Activated CD4-positive, alpha-beta T cell treated with anti-CD3 and anti-CD28 coated beads for 36 hours (primary cell): ENCODE measurements around the gene INSYN2B. TPM values are rescaled to one million over a fixed set of nuclear protein-coding genes. Genes with fewer than 3 reads are reported as not detected.

ENCODE experiments used
- ATAC-seq: fragments of 200-7000 bp; cut with Tn5 transposase; one replicate; pipeline ENCODE4 v1.10.0; 2021; ENCODE audit warnings: mild to moderate bottlenecking, moderate library complexity
- CTCF ChIA-PET: fragments of 350-600 bp; sonication (Branson Sonifier 250); formaldehyde crosslinking; loops from one replicate; lab custom pipeline; 2021; ENCODE audit warnings: antibody characterized with exemption; lab: Charles Lee
- POLR2A ChIA-PET: fragments of 350-600 bp; sonication (Branson Sonifier 250); formaldehyde crosslinking; loops from one replicate; lab custom pipeline; 2021; ENCODE audit warnings: antibody characterized with exemption, inconsistent platforms; lab: Charles Lee
- DNase-seq: peaks from one replicate; pipeline ENCODE4 v3.0.0-alpha.2; 2020
- H3K27ac Mint-ChIP-seq: one replicate; pipeline ENCODE4 v1.8.0; 2021; ENCODE audit warnings: mixed read lengths
- H3K27me3 Mint-ChIP-seq: one replicate; pipeline ENCODE4 v1.8.0; 2021; ENCODE audit warnings: mixed read lengths
- H3K36me3 Mint-ChIP-seq: one replicate; pipeline ENCODE4 v1.8.0; 2021; ENCODE audit warnings: low read depth, mixed read lengths
- H3K4me1 Mint-ChIP-seq: one replicate; pipeline ENCODE4 v1.8.0; 2021; ENCODE audit warnings: mixed read lengths
- H3K4me3 Mint-ChIP-seq: one replicate; pipeline ENCODE4 v1.8.0; 2021; ENCODE audit warnings: mild to moderate bottlenecking, moderate library complexity, mixed read lengths
- H3K9me3 Mint-ChIP-seq: one replicate; pipeline ENCODE4 v1.8.0; 2021; ENCODE audit warnings: low read depth, mixed read lengths
- intact Hi-C, 2 experiments: fragments of 100-400 bp; cut with DNase I in 1 of 2; cut with micrococcal nuclease in 1 of 2; formaldehyde crosslinking; loops; one replicate each; pipeline versions ENCODE4 v1.14.2 to v1.15.1; 2022 to 2024; cut with DNase I, micrococcal nuclease
- total RNA-seq, 2 experiments: library from RNA; stranded (reverse); gene quantifications; one replicate each; pipeline ENCODE4 v1.2.3, GENCODE V29; 2021

INSYN2B gene
- total RNA-seq, 2 experiments from 2014 or later: not detected

DNA sequence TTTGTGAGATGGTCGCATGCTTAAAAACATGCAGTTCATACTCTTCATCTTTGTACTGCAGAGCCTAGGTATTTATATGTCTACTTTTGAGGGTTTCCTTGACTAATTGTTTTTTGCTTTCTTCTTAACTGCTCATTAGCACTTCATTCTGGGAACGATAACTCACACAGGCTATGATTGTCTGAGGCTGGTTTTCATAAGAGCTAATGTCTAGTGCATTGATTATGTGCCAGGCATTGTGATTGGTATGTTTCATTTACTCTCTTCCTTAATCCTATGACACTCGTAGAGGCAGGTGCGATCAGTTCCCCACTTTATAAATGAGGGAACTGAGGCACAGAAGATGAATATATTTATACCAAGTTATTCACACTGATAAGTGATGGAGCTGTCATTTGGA lies 93.6 kb downstream of the INSYN2B start:
- intact Hi-C loops: no loop called here
- ChIA-PET CTCF (interaction anchor here (1.1 kb wide), 1 partner anchor 69 kb away, joined by 3 read pairs; no protein-coding TSS in a partner anchor), POLR2A (no interaction called here)
- no peaks in the 10 kb centered on the region for H3K27me3 Mint-ChIP-seq
- H3K4me3 Mint-ChIP-seq: no peak overlapping the region
- no peak overlapping the region for H3K27ac Mint-ChIP-seq
- DNase-seq (no peak), ATAC-seq (no peak)
- no peaks in the 10 kb centered on the region for H3K9me3 Mint-ChIP-seq
- H3K36me3 Mint-ChIP-seq: peaks cover 11% of the 10 kb centered on the region
- H3K4me1 Mint-ChIP-seq: peaks cover 2% of the 10 kb centered on the region

DNA sequence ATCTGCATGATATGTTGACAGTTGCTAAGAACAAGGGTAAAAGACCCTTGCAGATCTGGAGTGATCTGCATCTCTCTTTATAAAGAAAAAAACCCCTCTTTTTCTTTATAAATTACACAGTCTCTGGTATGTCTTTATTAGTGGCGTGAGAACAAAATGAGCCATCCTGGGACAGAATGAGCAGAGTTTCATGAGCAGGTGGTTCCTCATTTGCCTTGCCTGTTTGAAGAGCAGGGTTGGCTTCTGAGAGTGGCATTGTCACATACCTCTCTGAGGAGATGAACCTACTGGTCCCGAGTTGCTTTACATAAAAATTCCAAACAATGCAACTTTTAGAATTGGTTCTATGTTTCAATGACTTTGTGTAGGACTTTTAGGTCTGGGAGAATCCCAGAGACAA lies 94.3 kb downstream of the INSYN2B start:
- peaks cover 11% of the 10 kb centered on the region for H3K36me3 Mint-ChIP-seq
- no peak for ATAC-seq
- H3K4me3 Mint-ChIP-seq: no peak overlapping the region
- intact Hi-C loops: no loop called here
- no peak for DNase-seq
- ChIA-PET CTCF (interaction anchor here (1.1 kb wide), 1 partner anchor 70 kb away, joined by 3 read pairs; no protein-coding TSS in a partner anchor), POLR2A (no interaction called here)
- H3K27ac Mint-ChIP-seq: no peak overlapping the region
- no peaks in the 10 kb centered on the region for H3K27me3 Mint-ChIP-seq
- H3K9me3 Mint-ChIP-seq: no peaks in the 10 kb centered on the region
- peaks cover 2% of the 10 kb centered on the region for H3K4me1 Mint-ChIP-seq

- H3K36me3 Mint-ChIP-seq: peaks cover 15% of the 10 kb centered on the region
- no peak overlapping the region for H3K27ac Mint-ChIP-seq
- H3K4me1 Mint-ChIP-seq: peaks cover 2% of the 10 kb centered on the region
- no peak for DNase-seq
- ChIA-PET POLR2A (no interaction called here), CTCF (interaction anchor here (0.6 kb wide), 2 partner anchors 89 to 458 kb away, joined by 3 read pairs; no protein-coding TSS in a partner anchor)
- H3K9me3 Mint-ChIP-seq: no peaks in the 10 kb centered on the region
- no peak overlapping the region for H3K4me3 Mint-ChIP-seq
- no peak for ATAC-seq
- intact Hi-C loops: no loop called here
- no peaks in the 10 kb centered on the region for H3K27me3 Mint-ChIP-seq
Measured at GRCh38 chr5:169881702-169882303, 98.5 kb downstream of the INSYN2B start.

DNA sequence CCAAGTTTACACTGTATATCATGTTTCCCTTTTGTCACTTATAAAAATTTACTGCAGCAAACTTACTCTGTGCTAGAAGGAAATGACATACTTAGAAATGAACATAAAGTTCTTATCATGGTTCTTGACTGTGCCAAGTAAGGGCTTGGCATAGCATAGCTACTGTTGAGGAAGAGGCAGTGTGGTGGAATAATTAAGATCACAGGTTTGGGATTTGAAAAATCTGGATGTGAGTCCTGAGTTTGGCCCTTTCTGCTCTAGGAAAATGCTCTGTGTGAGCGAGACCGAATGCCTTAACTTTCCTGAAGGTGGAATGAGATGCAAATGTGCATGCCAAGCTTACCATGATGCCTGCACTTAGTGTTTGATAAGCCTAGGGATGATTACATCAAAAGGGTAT lies 99.5 kb downstream of the INSYN2B start:
- H3K27ac Mint-ChIP-seq: no peak overlapping the region
- CTCF ChIA-PET: interaction anchor here (0.6 kb wide), 1 partner anchor 90 kb away, joined by 3 read pairs; no protein-coding TSS in a partner anchor
- H3K9me3 Mint-ChIP-seq: no peaks in the 10 kb centered on the region
- ATAC-seq (no peak), DNase-seq (no peak)
- H3K36me3 Mint-ChIP-seq: peaks cover 19% of the 10 kb centered on the region
- H3K4me3 Mint-ChIP-seq: no peak overlapping the region
- H3K27me3 Mint-ChIP-seq: no peaks in the 10 kb centered on the region
- intact Hi-C loops: no loop called here
- peaks cover 6% of the 10 kb centered on the region for H3K4me1 Mint-ChIP-seq
- POLR2A ChIA-PET: no interaction called here

DNA sequence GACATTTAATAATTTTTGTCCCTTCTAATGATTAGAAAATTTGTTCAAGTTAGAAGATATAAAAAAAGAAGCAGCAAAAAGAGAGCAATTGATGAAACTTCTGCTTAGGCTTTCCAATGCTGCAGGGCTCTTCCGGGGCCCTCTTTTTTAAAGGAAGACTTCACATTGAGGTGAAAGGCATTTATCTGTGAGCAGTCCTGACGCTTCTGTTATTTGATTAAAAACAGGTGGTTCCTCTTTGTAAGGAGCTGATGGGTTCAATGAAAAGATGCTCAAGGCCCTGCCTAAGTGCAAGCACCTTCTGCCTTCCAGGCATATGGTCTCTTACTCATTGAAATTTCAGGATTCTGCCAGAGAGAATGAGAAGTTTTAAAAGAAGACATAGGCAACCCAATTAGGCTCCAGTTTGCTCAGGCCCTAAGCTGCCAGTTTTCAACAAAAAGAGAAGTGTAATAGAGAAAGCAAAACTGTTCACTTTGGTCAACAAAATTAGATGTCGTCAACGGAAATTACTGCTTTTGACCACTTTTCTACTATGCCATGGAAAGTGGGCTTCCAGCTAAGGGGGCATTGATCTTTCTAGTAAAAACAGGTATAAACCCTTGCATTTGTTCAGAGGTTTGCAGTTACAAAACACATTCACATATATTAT lies 100.2 kb downstream of the INSYN2B start:
- Mint-ChIP-seq H3K27ac (no peak overlapping the region), H3K36me3 (peaks cover 19% of the 10 kb centered on the region), H3K9me3 (no peaks in the 10 kb centered on the region), H3K4me3 (no peak overlapping the region), H3K4me1 (peaks cover 6% of the 10 kb centered on the region), H3K27me3 (no peaks in the 10 kb centered on the region)
- ChIA-PET CTCF (no interaction called here), POLR2A (no interaction called here)
- intact Hi-C loops: no loop called here
- ATAC-seq (no peak), DNase-seq (no peak)

DNA sequence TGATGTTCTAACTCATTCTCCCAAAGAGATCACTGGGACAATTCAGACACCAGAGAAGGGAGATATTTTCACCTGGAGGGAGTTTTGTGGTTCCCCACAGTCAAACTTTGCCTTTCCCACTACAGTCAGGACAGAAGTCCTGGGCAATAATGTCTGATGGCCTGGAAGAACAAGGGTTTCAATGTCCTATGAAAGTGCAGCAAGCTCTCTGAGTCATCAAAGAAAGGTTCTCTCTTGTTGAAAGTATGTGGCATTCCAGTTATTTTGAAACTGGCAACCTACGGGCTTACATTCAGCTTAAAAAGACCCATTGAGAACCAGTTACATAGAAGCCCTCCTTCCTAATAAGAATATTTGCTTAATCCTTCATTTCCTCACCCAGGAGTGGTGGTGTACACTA lies 103.9 kb downstream of the INSYN2B start:
- ChIA-PET CTCF (interaction anchor here (0.6 kb wide), 1 partner anchor 50 kb away, joined by 4 read pairs; no protein-coding TSS in a partner anchor), POLR2A (no interaction called here)
- no peak overlapping the region for H3K4me3 Mint-ChIP-seq
- no peaks in the 10 kb centered on the region for H3K27me3 Mint-ChIP-seq
- H3K27ac Mint-ChIP-seq: no peak overlapping the region
- H3K36me3 Mint-ChIP-seq: peaks cover 13% of the 10 kb centered on the region
- peaks cover 3% of the 10 kb centered on the region for H3K4me1 Mint-ChIP-seq
- ATAC-seq: no peak
- no peaks in the 10 kb centered on the region for H3K9me3 Mint-ChIP-seq
- intact Hi-C loops: no loop called here
- DNase-seq: no peak

DNA sequence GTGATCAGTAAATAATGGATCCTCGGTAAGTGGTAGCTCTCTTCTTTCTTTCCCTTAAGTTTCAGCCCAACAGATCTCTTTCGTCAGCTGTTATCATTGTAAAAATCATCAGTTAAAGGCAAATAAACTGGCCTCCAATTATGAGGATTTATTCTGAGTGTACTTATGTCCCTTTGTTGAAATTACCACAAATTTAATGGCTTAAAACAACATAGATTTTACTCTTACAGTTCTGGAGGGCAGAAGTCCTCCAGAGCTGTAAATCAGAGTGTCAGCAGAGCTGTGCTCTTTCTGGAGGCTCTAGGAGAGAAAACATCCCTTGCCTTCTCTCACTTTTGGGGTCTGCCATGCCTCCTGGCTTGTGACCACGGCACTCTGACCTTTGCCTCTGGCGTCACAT lies 104.6 kb downstream of the INSYN2B start:
- POLR2A ChIA-PET: no interaction called here
- intact Hi-C loops: no loop called here
- Mint-ChIP-seq H3K27ac (no peak overlapping the region), H3K4me3 (no peak overlapping the region), H3K36me3 (peaks cover 13% of the 10 kb centered on the region), H3K9me3 (no peaks in the 10 kb centered on the region), H3K4me1 (peaks cover 3% of the 10 kb centered on the region), H3K27me3 (no peaks in the 10 kb centered on the region)
- CTCF ChIA-PET: interaction anchor here (0.6 kb wide), 1 partner anchor 270 kb away, joined by 3 read pairs; no protein-coding TSS in a partner anchor
- no peak for DNase-seq
- no peak for ATAC-seq

DNA sequence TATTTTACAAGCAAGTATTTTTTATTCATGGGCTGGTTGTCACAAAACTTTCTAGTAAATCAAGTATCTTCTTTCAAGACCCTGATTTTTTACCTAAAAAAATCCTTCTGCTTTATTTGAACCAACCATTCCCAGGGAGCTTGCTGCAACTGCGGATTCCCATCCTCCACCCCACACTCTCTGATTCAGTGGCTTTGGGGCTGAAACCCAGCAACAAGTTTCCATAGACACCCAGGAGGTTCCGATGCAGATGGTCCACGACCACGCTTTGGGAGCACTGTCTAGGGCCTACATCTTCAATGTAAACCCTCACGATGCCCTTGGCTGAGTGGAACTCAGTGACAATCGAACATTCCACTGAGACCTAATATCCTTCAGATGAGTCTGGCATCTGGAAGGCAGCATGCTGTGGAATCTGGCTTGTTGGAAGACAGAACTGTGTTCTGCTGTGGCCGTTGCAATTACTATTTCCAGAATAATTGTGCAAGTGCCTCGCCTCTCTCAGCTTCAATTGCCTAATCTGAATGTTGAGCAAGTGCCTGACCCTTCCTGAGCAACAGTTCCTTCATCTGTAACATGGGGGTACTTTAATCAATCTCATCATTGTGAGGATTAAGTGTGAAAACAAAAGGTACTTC lies 105.1 kb downstream of the INSYN2B start:
- no peaks in the 10 kb centered on the region for H3K27me3 Mint-ChIP-seq
- intact Hi-C loops: no loop called here
- H3K27ac Mint-ChIP-seq: no peak overlapping the region
- no peaks in the 10 kb centered on the region for H3K9me3 Mint-ChIP-seq
- peaks cover 3% of the 10 kb centered on the region for H3K4me1 Mint-ChIP-seq
- CTCF ChIA-PET: interaction anchor here (0.6 kb wide), 1 partner anchor 270 kb away, joined by 3 read pairs; no protein-coding TSS in a partner anchor
- ATAC-seq (no peak), DNase-seq (no peak)
- POLR2A ChIA-PET: no interaction called here
- H3K4me3 Mint-ChIP-seq: no peak overlapping the region
- peaks cover 13% of the 10 kb centered on the region for H3K36me3 Mint-ChIP-seq

GRCh38 chr5:169874621-169875020 lies 105.7 kb downstream of the INSYN2B start:
- H3K4me1 Mint-ChIP-seq: peaks cover 3% of the 10 kb centered on the region

DNA sequence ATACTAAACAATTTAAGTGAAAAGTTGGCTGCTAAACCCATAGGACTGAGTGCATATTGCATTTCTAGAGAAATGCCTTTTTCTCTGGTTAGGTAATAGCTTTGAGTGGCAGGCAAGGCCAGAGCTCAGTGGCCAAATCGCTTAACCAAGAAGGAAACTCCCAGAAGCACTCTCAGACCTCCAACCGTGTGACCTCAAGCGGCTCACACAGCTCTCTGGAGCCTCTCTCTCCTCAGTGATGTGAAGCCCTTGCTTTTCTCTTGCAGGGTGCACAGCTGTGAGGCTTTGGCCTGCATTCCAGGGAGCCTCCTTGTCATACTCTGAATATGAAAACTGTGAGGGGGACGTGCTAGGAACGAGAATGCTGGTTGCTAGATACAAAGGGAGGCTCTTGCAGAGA lies 106.7 kb downstream of the INSYN2B start:
- Mint-ChIP-seq H3K4me3 (no peak overlapping the region), H3K27me3 (no peaks in the 10 kb centered on the region), H3K9me3 (no peaks in the 10 kb centered on the region), H3K4me1 (peaks cover 3% of the 10 kb centered on the region), H3K36me3 (peaks cover 17% of the 10 kb centered on the region), H3K27ac (no peak overlapping the region)
- POLR2A ChIA-PET: no interaction called here
- intact Hi-C loops: no loop called here
- DNase-seq (no peak), ATAC-seq (no peak)
- CTCF ChIA-PET: no interaction called here

More at GRCh38 chr5:169874621-169875020, 105.7 kb downstream of the INSYN2B start:
- Mint-ChIP-seq H3K36me3 (peaks cover 13% of the 10 kb centered on the region), H3K9me3 (no peaks in the 10 kb centered on the region), H3K27me3 (no peaks in the 10 kb centered on the region), H3K27ac (no peak overlapping the region), H3K4me3 (no peak overlapping the region)
- intact Hi-C loops: no loop called here
- ATAC-seq: no peak
- ChIA-PET CTCF (no interaction called here), POLR2A (no interaction called here)
- no peak for DNase-seq

DNA sequence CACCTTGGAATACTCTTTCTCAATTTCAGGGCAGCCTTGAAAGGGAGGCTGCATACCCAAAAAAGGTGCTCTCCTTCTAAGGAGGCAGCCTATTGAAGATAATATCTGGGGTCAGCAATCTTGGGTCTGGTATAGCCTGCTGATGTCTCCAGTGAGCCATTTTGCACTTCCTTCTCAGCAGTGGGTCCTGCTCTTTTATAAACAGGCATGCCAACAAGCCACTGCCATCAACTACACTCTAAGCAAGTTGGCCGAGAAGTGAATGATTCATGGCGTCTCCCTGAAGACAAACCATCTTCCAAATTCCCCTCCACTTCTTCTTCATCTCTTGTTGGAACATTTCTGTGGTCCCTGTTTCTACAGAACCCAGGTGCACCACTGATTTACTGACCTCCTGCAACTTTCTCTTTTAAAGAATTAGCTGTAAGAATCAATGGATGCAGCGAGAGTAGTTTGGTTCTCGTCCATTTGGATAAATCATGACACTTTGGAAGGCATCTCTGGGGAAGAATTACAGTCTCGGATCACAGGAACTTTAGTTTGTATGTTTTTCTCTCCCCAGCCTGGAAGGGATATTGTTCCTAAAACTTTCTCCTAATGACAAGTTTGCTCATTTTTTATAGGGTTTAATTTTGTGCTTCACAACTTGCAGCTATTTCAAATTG lies 108.3 kb downstream of the INSYN2B start:
- Mint-ChIP-seq H3K4me1 (peaks cover 3% of the 10 kb centered on the region), H3K9me3 (no peaks in the 10 kb centered on the region), H3K27me3 (no peaks in the 10 kb centered on the region), H3K36me3 (peaks cover 28% of the 10 kb centered on the region), H3K27ac (no peak overlapping the region), H3K4me3 (no peak overlapping the region)
- ChIA-PET POLR2A (no interaction called here), CTCF (interaction anchor here (0.6 kb wide), 1 partner anchor 288 kb away, joined by 3 read pairs; no protein-coding TSS in a partner anchor)
- ATAC-seq (no peak), DNase-seq (no peak)
- intact Hi-C loops: no loop called here
